HEK293T (cell line): ENCODE data around the gene UGT2B7.

Experiments
- FOXA1 ChIP-seq: fragments of 450-650 bp; IDR thresholded peaks from 2 replicates; pipeline ENCODE4 v1.6.1; 2016; ENCODE audit warnings: mild to moderate bottlenecking
- SUZ12 ChIP-seq: fragments of 450-650 bp; IDR thresholded peaks from 2 replicates; pipeline ENCODE4 v1.6.1; 2016; ENCODE audit warnings: mild to moderate bottlenecking
- ZNF384 ChIP-seq: fragments of 450-650 bp; IDR thresholded peaks from 2 replicates; pipeline ENCODE4 v1.6.1; 2016

DNA sequence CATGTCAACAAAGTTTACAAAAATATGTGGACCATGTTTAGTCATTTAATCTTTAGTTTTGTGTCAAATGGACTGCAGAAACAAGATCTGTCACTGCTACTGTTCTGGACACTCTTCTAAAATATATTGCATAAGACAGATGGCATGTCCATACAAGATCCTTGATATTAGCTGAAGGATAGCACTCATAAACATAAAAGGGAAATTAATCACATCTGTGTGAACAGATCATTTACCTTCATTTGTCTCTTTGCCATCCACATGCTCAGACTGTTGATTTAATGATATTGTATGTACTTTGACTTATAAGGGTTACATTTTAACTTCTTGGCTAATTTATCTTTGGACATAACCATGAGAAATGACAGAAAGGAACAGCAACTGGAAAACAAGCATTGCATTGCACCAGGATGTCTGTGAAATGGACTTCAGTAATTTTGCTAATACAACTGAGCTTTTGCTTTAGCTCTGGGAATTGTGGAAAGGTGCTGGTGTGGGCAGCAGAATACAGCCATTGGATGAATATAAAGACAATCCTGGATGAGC lies at the start of gene UGT2B7:
- TF ChIP-seq ZNF384: no peak
- no peak for TF ChIP-seq FOXA1
- no peak for TF ChIP-seq SUZ12
